Measurements from ENCODE around the gene IL10RB.

DNA sequence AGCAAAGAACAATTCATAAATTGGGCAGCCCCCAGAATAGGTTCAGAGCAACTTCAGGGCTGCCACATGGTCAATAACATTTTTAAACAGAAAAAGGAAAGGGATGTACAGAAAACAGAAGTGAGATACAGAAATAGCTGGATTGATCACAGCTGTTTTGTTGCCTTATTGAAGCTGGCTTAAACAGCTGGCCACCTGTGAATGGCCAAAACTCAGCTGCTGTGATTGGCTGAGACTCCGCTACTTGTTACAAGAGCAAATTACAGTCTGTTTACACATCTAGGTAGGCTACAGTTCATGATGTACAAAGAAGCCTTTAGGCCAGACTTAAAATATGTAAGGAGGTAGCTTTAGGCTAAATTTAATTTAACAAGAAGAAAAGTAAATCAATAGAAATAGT lies 47.0 kb downstream of the IL10RB start:
- TF ChIP-seq, protein P1, sequence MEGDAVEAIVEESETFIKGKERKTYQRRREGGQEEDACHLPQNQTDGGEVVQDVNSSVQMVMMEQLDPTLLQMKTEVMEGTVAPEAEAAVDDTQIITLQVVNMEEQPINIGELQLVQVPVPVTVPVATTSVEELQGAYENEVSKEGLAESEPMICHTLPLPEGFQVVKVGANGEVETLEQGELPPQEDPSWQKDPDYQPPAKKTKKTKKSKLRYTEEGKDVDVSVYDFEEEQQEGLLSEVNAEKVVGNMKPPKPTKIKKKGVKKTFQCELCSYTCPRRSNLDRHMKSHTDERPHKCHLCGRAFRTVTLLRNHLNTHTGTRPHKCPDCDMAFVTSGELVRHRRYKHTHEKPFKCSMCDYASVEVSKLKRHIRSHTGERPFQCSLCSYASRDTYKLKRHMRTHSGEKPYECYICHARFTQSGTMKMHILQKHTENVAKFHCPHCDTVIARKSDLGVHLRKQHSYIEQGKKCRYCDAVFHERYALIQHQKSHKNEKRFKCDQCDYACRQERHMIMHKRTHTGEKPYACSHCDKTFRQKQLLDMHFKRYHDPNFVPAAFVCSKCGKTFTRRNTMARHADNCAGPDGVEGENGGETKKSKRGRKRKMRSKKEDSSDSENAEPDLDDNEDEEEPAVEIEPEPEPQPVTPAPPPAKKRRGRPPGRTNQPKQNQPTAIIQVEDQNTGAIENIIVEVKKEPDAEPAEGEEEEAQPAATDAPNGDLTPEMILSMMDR (IDR thresholded peaks at IDR 0.05): no peak
- TF ChIP-seq SMC3 (IDR thresholded peaks at IDR 0.05) (no peak), EP300 (IDR thresholded peaks at IDR 0.05) (no peak)
- TF ChIP-seq, protein P2, sequence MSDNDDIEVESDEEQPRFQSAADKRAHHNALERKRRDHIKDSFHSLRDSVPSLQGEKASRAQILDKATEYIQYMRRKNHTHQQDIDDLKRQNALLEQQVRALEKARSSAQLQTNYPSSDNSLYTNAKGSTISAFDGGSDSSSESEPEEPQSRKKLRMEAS (IDR thresholded peaks at IDR 0.05): no peak
- TF ChIP-seq, protein P3, sequence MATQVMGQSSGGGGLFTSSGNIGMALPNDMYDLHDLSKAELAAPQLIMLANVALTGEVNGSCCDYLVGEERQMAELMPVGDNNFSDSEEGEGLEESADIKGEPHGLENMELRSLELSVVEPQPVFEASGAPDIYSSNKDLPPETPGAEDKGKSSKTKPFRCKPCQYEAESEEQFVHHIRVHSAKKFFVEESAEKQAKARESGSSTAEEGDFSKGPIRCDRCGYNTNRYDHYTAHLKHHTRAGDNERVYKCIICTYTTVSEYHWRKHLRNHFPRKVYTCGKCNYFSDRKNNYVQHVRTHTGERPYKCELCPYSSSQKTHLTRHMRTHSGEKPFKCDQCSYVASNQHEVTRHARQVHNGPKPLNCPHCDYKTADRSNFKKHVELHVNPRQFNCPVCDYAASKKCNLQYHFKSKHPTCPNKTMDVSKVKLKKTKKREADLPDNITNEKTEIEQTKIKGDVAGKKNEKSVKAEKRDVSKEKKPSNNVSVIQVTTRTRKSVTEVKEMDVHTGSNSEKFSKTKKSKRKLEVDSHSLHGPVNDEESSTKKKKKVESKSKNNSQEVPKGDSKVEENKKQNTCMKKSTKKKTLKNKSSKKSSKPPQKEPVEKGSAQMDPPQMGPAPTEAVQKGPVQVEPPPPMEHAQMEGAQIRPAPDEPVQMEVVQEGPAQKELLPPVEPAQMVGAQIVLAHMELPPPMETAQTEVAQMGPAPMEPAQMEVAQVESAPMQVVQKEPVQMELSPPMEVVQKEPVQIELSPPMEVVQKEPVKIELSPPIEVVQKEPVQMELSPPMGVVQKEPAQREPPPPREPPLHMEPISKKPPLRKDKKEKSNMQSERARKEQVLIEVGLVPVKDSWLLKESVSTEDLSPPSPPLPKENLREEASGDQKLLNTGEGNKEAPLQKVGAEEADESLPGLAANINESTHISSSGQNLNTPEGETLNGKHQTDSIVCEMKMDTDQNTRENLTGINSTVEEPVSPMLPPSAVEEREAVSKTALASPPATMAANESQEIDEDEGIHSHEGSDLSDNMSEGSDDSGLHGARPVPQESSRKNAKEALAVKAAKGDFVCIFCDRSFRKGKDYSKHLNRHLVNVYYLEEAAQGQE (IDR thresholded peaks at IDR 0.05): no peak

Measured in A549 (cell line).